ENCODE measurements around the gene RAB3C.

- no peak for TF ChIP-seq CTCF (IDR thresholded peaks at IDR 0.05)
- no peak for TF ChIP-seq POLR2A (IDR thresholded peaks at IDR 0.05)
Measured at GRCh38 chr5:58687595-58687994, 104.7 kb downstream of the RAB3C start.

Measured in Peyer's patch (tissue), 4 donors.